Measurements from ENCODE around the gene SNX4.

DNA sequence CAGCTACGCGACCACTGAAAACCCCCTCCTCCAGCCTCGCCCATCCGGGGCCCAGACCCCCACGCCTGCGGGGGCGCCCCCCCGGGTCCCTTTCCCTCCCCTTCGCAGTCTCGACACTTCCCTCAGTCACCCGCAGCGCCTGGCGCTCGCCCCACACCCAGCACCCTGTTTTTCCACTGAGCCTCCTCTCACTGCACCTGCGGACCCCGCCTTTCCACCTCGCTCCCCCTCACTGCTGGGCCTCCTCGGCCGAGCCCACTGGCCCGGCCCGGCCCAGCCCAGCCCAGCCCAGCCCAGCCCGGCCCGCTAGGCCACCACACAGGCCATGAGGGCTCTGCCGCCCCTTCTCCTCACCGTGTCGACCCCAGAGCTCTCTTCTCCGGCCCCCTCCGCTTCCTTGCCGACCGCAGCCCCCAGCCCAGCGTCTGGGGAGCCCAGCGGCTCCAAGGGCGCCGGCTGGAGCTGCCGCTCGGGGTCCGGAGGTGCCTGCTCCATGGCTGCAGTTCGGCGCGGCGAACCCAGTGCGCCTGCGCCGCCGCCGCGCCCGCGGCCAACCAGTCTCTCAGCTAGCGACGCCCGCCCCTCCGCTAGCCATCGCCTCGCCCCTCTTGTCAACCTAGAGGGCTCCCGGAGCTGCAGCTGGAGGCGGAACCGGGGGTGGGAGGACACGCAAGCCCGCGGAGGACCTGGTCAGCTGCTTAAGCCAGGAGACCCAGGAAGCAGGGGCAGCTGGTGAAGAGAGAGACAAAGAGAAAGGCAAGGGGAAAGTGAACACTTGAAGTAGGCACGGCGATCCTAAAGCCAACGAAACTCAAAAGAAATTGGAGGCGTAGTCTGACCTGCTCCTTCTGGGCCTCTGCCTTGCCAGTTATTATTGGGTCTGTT is at the start of gene SNX4:
- TF ChIP-seq, protein P1, sequence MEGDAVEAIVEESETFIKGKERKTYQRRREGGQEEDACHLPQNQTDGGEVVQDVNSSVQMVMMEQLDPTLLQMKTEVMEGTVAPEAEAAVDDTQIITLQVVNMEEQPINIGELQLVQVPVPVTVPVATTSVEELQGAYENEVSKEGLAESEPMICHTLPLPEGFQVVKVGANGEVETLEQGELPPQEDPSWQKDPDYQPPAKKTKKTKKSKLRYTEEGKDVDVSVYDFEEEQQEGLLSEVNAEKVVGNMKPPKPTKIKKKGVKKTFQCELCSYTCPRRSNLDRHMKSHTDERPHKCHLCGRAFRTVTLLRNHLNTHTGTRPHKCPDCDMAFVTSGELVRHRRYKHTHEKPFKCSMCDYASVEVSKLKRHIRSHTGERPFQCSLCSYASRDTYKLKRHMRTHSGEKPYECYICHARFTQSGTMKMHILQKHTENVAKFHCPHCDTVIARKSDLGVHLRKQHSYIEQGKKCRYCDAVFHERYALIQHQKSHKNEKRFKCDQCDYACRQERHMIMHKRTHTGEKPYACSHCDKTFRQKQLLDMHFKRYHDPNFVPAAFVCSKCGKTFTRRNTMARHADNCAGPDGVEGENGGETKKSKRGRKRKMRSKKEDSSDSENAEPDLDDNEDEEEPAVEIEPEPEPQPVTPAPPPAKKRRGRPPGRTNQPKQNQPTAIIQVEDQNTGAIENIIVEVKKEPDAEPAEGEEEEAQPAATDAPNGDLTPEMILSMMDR (conservative IDR thresholded peaks at IDR 0.05; ENCODE audit: low read depth, low read length) = no peak
- TF ChIP-seq EZH2 (IDR thresholded peaks at IDR 0.05; ENCODE audit: low read length, unreplicated experiment) (no peak), EZH2phosphoT487 (IDR thresholded peaks at IDR 0.05; ENCODE audit: borderline replicate concordance, low read length) (no peak)
